Activated CD8-positive, alpha-beta T cell treated with anti-CD3 and anti-CD28 coated beads for 36 hours (primary cell): Measurements from ENCODE around the gene OR5K2. TPM values are rescaled to one million over a fixed set of nuclear protein-coding genes. Genes with fewer than 3 reads are reported as not detected.
A peak's percentile ranks its signal among the peaks of the same experiment; 100 is the strongest.

Experiments used
- ATAC-seq: fragments of 200-7000 bp; cut with Tn5 transposase; one replicate; pipeline ENCODE4 v1.10.0; 2021; ENCODE audit warnings: mild to moderate bottlenecking, moderate library complexity
- CTCF ChIA-PET: fragments of 350-600 bp; sonication (Branson Sonifier 250); formaldehyde crosslinking; loops from one replicate; lab custom pipeline; 2021; ENCODE audit warnings: antibody characterized with exemption; lab: Charles Lee
- POLR2A ChIA-PET: fragments of 350-600 bp; sonication (Branson Sonifier 250); formaldehyde crosslinking; loops from one replicate; lab custom pipeline; 2021; ENCODE audit warnings: antibody characterized with exemption; lab: Charles Lee
- DNase-seq: peaks from one replicate; pipeline ENCODE4 v3.0.0-alpha.2; 2020
- H3K27ac Mint-ChIP-seq: one replicate; pipeline ENCODE4 v1.8.0; 2021; ENCODE audit warnings: mild to moderate bottlenecking, mixed read lengths
- H3K27me3 Mint-ChIP-seq: one replicate; pipeline ENCODE4 v1.8.0; 2021; ENCODE audit warnings: mixed read lengths
- H3K36me3 Mint-ChIP-seq: one replicate; pipeline ENCODE4 v1.8.0; 2021; ENCODE audit warnings: low read depth, mixed read lengths
- H3K4me1 Mint-ChIP-seq: one replicate; pipeline ENCODE4 v1.8.0; 2021; ENCODE audit warnings: low read depth, mixed read lengths
- H3K4me3 Mint-ChIP-seq: one replicate; pipeline ENCODE4 v1.8.0; 2021; ENCODE audit warnings: mild to moderate bottlenecking, moderate library complexity, mixed read lengths
- H3K9me3 Mint-ChIP-seq: one replicate; pipeline ENCODE4 v1.8.0; 2021; ENCODE audit warnings: mixed read lengths
- CTCF ChIP-seq: fragments of 200-600 bp; IDR thresholded peaks from one replicate; pipeline ENCODE4 v1.8.0; 2022; ENCODE audit warnings: antibody characterized with exemption, mild to moderate bottlenecking
- intact Hi-C: fragments of 100-400 bp; cut with micrococcal nuclease; formaldehyde crosslinking; loops from one replicate; pipeline ENCODE4 v1.10.0; 2022
- total RNA-seq, 2 experiments: library from RNA; stranded (reverse); gene quantifications; one replicate each; pipeline ENCODE4 v1.2.3, GENCODE V29; 2021

Gene OR5K2
- total RNA-seq, 2 experiments from 2014 or later = not detected

GRCh38 chr3:98545940-98546339 is 48.5 kb downstream of the OR5K2 start:
- POLR2A ChIA-PET = interaction anchor here (0.7 to 13.9 kb wide), 4 partner anchors 8 to 29 kb away, joined by 3 to 204 read pairs (median 4); partner anchors contain the start of gene GPR15

More at GRCh38 chr3:98545940-98546339, 48.5 kb downstream of the OR5K2 start:
- DNase-seq (no peak), ATAC-seq (peak; percentile 86)
- H3K4me3 Mint-ChIP-seq = peak overlapping the region; percentile 45
- CTCF ChIA-PET = interaction anchor here (1.3 to 1.8 kb wide), 5 partner anchors 9 to 202 kb away, joined by 3 to 7 read pairs (median 4); no protein-coding TSS in a partner anchor
- H3K27ac Mint-ChIP-seq = peak overlapping the region; percentile 91
- intact Hi-C loops = no loop called here
- H3K9me3 Mint-ChIP-seq = peaks cover 1% of the 10 kb centered on the region
- peaks cover 19% of the 10 kb centered on the region for H3K36me3 Mint-ChIP-seq
- no peaks in the 10 kb centered on the region for H3K27me3 Mint-ChIP-seq
- H3K4me1 Mint-ChIP-seq = peaks cover 62% of the 10 kb centered on the region
- no peak for TF ChIP-seq CTCF

Other genes starting within 250 kb of the OR5K2 start
- gene OR5H6, start 233.4 kb upstream of the OR5K2 start, total RNA-seq = not detected
- gene OR5H2, start 215.2 kb upstream of the OR5K2 start, total RNA-seq = not detected
- not detected for gene OR5K4, start 143.8 kb upstream of the OR5K2 start, total RNA-seq
- gene OR5K3, start 107.0 kb upstream of the OR5K2 start, total RNA-seq = not detected
- not detected for gene OR5K1, start 34.5 kb upstream of the OR5K2 start, total RNA-seq
- gene CLDND1, start 25.2 kb downstream of the OR5K2 start, total RNA-seq = 100 to 1,000 TPM; 190 to 198 TPM
- gene GPR15, start 34.3 kb downstream of the OR5K2 start, total RNA-seq = 1 to 10 TPM; 1.4 to 2.2 TPM
- 10 to 100 TPM; 40.5 to 45.3 TPM for gene CPOX, start 95.9 kb downstream of the OR5K2 start, total RNA-seq